OCI-LY3 (cell line): Measurements from ENCODE around the gene MAPK9.

Experiments
- H2AFZ ChIP-seq: fragments of 200-600, 300-600 bp; shearing (Covaris generic); 2 replicates; pipeline ENCODE4 v1.6.0; 2014; ENCODE audit warnings: antibody characterized with exemption, low read depth, low read length
- H3K27ac ChIP-seq: fragments of 200-600, 300-600 bp; sonication (generic); 2 replicates; pipeline ENCODE4 v1.5.1; 2014; ENCODE audit warnings: mild to moderate bottlenecking, low read length, moderate library complexity, mixed read lengths
- H3K27me3 ChIP-seq: fragments of 200-600, 300-600 bp; sonication (generic); 2 replicates; pipeline ENCODE4 v1.6.1; 2014; ENCODE audit warnings: low read depth, low read length, mixed read lengths
- H3K36me3 ChIP-seq: fragments of 200-600, 300-600 bp; sonication (generic); replicated peaks from 2 replicates; pipeline ENCODE3; 2014; ENCODE audit warnings: low read depth, low read length, mixed read lengths
- H3K4me1 ChIP-seq: fragments of 300-600, 200-600 bp; sonication (generic); 2 replicates; pipeline ENCODE4 v1.6.1; 2014; ENCODE audit warnings: low read length, mixed read lengths
- H3K4me2 ChIP-seq: fragments of 200-600, 300-600 bp; sonication (generic); 2 replicates; pipeline ENCODE4 v1.6.1; 2014; ENCODE audit warnings: low read length, mixed read lengths
- H3K4me3 ChIP-seq: fragments of 300-600, 200-600 bp; sonication (generic); 2 replicates; pipeline ENCODE4 v1.5.1; 2014; ENCODE audit warnings: antibody characterized with exemption, mild to moderate bottlenecking, low read length, moderate library complexity
- H3K79me2 ChIP-seq: fragments of 300-600, 200-600 bp; shearing (Covaris generic); 2 replicates; pipeline ENCODE4 v1.6.1; 2014; ENCODE audit warnings: mild to moderate bottlenecking, low read length, mixed read lengths
- H3K9ac ChIP-seq: fragments of 300-600, 200-600 bp; shearing (Covaris generic); 2 replicates; pipeline ENCODE4 v1.6.0; 2014; ENCODE audit warnings: mild to moderate bottlenecking, low read length, moderate library complexity
- H3K9me3 ChIP-seq: fragments of 200-600, 300-600 bp; shearing (Covaris generic); 2 replicates; pipeline ENCODE4 v1.6.1; 2014; ENCODE audit warnings: low read length, mixed read lengths; ENCODE audit not compliant: insufficient read depth
- H4K20me1 ChIP-seq: fragments of 200-600, 300-600 bp; sonication (generic); 2 replicates; pipeline ENCODE4 v1.6.1; 2016; ENCODE audit warnings: low read length, mixed read lengths; ENCODE audit not compliant: insufficient read depth
- EZH2phosphoT487 ChIP-seq: fragments of 200-600 bp; shearing (Covaris generic); IDR thresholded peaks from 2 replicates; pipeline ENCODE4 v1.6.1; 2018; ENCODE audit warnings: antibody characterized with exemption, mixed run types, low read depth
- TF ChIP-seq, protein P1 (sequence below): fragments of 200-600, 300-600 bp; sonication (generic); IDR thresholded peaks from 2 replicates; pipeline ENCODE4 v1.5.1; 2014; ENCODE audit warnings: antibody characterized with exemption, low read length, low read depth

MAPK9 gene

DNA sequence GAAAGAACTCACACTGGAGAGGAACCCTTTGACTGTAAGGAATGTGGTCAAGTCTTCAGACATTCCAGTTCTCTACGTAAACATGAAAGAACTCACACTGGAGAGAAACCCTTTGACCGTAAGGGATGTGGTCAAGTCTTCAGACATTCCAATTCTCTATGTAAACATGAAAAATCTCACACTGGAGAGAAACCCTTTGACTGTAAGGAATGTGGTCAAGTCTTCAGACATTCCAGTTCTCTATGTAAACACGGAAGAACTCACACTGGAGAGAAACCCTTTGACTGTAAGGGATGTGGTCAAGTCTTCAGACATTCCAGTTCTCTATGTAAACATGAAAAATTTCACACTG, 32.6 kb downstream of the MAPK9 start:
- Histone ChIP-seq H3K4me3 (no peak overlapping the region), H4K20me1 (no peaks in the 10 kb centered on the region), H3K9ac (no peak overlapping the region), H3K27me3 (no peaks in the 10 kb centered on the region), H3K4me2 (no peak overlapping the region), H3K36me3 (peaks cover 93% of the 10 kb centered on the region), H2AFZ (no peak overlapping the region), H3K9me3 (peaks cover 68% of the 10 kb centered on the region), H3K79me2 (no peaks in the 10 kb centered on the region), H3K4me1 (no peaks in the 10 kb centered on the region), H3K27ac (no peak overlapping the region)
- TF ChIP-seq, protein P1, sequence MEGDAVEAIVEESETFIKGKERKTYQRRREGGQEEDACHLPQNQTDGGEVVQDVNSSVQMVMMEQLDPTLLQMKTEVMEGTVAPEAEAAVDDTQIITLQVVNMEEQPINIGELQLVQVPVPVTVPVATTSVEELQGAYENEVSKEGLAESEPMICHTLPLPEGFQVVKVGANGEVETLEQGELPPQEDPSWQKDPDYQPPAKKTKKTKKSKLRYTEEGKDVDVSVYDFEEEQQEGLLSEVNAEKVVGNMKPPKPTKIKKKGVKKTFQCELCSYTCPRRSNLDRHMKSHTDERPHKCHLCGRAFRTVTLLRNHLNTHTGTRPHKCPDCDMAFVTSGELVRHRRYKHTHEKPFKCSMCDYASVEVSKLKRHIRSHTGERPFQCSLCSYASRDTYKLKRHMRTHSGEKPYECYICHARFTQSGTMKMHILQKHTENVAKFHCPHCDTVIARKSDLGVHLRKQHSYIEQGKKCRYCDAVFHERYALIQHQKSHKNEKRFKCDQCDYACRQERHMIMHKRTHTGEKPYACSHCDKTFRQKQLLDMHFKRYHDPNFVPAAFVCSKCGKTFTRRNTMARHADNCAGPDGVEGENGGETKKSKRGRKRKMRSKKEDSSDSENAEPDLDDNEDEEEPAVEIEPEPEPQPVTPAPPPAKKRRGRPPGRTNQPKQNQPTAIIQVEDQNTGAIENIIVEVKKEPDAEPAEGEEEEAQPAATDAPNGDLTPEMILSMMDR, result no peak
- TF ChIP-seq EZH2phosphoT487, result no peak

GRCh38 chr5:180253036-180253824, 38.7 kb downstream of the MAPK9 start:
- H3K27me3 ChIP-seq, result no peaks in the 10 kb centered on the region
- H2AFZ ChIP-seq, result no peak overlapping the region
- H3K36me3 ChIP-seq, result peaks cover 94% of the 10 kb centered on the region
- H3K9me3 ChIP-seq, result peaks cover 53% of the 10 kb centered on the region
- no peak overlapping the region for H3K27ac ChIP-seq
- H3K4me1 ChIP-seq, result no peaks in the 10 kb centered on the region
- H4K20me1 ChIP-seq, result no peaks in the 10 kb centered on the region
- no peak overlapping the region for H3K4me3 ChIP-seq
- H3K79me2 ChIP-seq, result no peaks in the 10 kb centered on the region
- TF ChIP-seq, protein P1, result no peak
- TF ChIP-seq EZH2phosphoT487, result no peak
- H3K4me2 ChIP-seq, result no peak overlapping the region
- no peak overlapping the region for H3K9ac ChIP-seq

GRCh38 chr5:180251887-180252286, 40.0 kb downstream of the MAPK9 start:
- Histone ChIP-seq H4K20me1 (no peaks in the 10 kb centered on the region), H3K9me3 (peaks cover 45% of the 10 kb centered on the region), H3K27me3 (no peaks in the 10 kb centered on the region), H3K4me1 (no peaks in the 10 kb centered on the region), H3K79me2 (no peaks in the 10 kb centered on the region), H3K4me3 (no peak overlapping the region), H3K9ac (no peak overlapping the region), H3K36me3 (peaks cover 93% of the 10 kb centered on the region), H3K4me2 (no peak overlapping the region), H2AFZ (no peak overlapping the region), H3K27ac (no peak overlapping the region)
- TF ChIP-seq, protein P1, result no peak
- no peak for TF ChIP-seq EZH2phosphoT487

DNA sequence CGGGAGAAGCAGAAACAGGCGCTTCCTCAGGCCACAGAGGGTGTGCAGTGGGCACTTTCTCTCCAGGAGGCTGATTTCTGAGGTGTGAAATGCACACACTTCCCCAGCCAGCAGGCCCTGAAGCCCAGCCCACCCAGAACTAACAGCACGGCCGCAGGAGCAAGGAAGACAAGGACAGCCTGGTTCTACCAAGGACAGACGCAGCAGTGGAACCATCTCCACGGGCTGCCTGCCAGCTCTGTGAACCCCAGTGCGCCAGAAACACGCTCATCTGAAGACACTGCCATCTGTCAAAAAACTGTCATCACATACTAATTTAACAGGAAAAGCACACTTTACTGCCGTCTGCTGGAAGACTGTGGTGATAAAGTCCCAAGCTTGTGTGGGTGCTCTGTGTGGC, 40.7 kb downstream of the MAPK9 start:
- no peaks in the 10 kb centered on the region for H3K79me2 ChIP-seq
- H3K4me2 ChIP-seq, result no peak overlapping the region
- peaks cover 91% of the 10 kb centered on the region for H3K36me3 ChIP-seq
- no peaks in the 10 kb centered on the region for H3K27me3 ChIP-seq
- H3K27ac ChIP-seq, result no peak overlapping the region
- no peaks in the 10 kb centered on the region for H3K4me1 ChIP-seq
- H4K20me1 ChIP-seq, result no peaks in the 10 kb centered on the region
- H3K9ac ChIP-seq, result no peak overlapping the region
- no peak overlapping the region for H3K4me3 ChIP-seq
- no peak overlapping the region for H2AFZ ChIP-seq
- peaks cover 45% of the 10 kb centered on the region for H3K9me3 ChIP-seq
- TF ChIP-seq EZH2phosphoT487, result no peak
- TF ChIP-seq, protein P1, result no peak
